Right lobe of liver (tissue), 4 donors: ENCODE data around the gene ADAMTS19.

ENCODE experiments used
- POLR2A ChIP-seq: fragments of 450-650 bp; IDR thresholded peaks from one replicate; pipeline ENCODE4 v1.6.1; 2017; ENCODE audit warnings: antibody characterized with exemption, mild to moderate bottlenecking
- TF ChIP-seq, protein P1 (sequence below), 4 donors: fragments of 200-600 bp in 3 of 4; fragments of 450-650 bp in 1 of 4; IDR thresholded peaks; one replicate each; pipeline versions ENCODE4 v1.5.1 to v1.8.0; 2016 to 2022; ENCODE audit warnings: antibody characterized with exemption in 4 of 4, mild to moderate bottlenecking in 2 of 4
- donor health status: DM: no; HTN: no; CAD: no.
- donor health status: DM: no; HTN: no; CAD: no.
- donor health status: DM: no; HTN: yes; CAD: no.

DNA sequence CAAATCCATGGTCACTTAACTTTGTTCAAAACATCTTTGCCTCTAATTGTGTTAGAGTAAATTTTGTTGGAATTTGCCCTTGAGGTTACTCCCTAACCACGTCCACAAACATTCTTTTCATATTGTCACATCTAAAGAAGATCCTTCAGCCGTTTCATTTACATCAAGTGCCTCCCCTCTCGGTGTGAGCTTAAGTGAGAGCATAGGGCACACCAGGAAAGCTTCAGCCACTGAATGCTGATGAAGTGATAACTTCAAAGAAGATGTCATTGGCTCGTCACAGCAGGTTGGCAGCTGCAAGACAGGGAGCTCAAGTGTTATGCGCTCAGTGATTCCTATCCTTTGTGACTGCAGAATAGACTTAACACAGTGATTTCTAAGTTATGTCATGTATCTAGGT is 49.6 kb upstream of the ADAMTS19 start:
- TF ChIP-seq, protein P1, sequence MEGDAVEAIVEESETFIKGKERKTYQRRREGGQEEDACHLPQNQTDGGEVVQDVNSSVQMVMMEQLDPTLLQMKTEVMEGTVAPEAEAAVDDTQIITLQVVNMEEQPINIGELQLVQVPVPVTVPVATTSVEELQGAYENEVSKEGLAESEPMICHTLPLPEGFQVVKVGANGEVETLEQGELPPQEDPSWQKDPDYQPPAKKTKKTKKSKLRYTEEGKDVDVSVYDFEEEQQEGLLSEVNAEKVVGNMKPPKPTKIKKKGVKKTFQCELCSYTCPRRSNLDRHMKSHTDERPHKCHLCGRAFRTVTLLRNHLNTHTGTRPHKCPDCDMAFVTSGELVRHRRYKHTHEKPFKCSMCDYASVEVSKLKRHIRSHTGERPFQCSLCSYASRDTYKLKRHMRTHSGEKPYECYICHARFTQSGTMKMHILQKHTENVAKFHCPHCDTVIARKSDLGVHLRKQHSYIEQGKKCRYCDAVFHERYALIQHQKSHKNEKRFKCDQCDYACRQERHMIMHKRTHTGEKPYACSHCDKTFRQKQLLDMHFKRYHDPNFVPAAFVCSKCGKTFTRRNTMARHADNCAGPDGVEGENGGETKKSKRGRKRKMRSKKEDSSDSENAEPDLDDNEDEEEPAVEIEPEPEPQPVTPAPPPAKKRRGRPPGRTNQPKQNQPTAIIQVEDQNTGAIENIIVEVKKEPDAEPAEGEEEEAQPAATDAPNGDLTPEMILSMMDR (IDR thresholded peaks at IDR 0.05): no peak
- TF ChIP-seq POLR2A: no peak
